T-helper 9 cell (primary cell): Measurements from ENCODE around the gene TMEM19.
A peak's percentile ranks its signal among the peaks of the same experiment; 100 is the strongest.

Experiments
- DNase-seq: peaks from one replicate; pipeline ENCODE4 v3.0.0-alpha.2; 2020

Gene TMEM19

DNA sequence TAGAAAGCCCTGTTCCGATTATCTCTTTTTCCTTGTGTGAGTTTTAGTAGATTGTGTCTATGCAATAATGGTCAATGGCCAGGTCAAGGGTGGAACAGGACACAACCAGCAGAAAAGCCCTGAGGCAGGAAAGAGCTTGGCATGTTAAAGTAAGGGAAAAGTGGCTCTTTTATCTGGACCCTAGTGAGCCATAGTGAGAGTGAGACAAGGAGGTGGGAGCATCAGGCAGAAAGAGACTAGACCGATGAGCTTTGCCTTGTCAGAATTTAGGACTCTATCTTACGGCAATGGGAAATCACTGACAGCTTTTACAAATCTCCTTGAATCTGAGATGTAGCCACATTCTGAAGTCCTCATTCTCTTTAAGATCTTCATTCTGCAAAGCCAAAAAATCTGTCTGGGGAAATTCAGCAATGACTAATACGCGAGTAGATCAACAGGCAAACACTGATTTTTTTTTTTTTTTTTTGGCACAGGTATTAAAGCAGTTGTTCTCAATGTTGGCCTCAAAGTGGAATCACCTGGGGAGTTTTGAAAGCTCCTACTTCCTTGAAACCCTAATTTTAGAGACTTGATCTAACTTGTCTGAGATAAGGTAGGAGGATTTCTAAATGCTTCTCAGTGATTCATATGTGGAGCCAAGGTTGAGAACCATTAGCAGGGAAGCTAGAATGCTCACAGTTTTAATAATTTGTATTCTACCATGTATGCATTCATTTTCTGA, 33.9 kb downstream of the TMEM19 start:
- no peak for DNase-seq

DNA sequence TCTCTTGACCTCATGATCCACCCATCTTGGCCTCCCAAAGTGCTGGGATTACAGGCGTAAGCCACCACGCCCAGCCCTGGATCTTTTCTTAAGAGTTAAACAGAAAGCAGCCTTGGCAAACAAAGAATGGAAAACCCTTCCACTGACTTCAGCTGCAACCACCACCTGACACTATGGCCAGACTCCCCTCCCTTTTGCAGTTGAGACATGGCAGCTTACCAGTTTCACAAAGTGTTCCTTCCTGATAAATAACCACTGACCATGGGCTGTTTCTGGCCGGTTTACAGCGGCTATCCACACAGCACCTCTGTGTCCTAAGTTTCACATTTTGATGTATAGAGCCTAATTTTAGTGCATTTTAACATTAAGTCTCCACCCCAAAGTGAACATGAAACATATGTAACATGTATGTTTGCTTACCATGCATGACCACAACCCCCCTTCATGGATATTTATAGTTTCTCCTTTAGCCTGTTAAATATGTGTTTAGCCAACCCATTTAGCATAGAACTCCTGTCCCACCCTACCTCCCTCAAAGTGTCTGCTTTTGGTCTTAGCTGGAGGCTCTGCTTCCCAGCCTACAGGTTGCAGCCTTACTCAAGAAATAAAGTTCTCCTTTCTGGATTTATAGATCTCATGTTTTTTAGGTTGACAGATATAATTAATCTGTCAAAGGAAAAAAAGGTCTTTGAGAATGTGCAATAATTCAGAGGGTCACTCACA, 36.1 kb downstream of the TMEM19 start:
- DNase-seq, result no peak

DNA sequence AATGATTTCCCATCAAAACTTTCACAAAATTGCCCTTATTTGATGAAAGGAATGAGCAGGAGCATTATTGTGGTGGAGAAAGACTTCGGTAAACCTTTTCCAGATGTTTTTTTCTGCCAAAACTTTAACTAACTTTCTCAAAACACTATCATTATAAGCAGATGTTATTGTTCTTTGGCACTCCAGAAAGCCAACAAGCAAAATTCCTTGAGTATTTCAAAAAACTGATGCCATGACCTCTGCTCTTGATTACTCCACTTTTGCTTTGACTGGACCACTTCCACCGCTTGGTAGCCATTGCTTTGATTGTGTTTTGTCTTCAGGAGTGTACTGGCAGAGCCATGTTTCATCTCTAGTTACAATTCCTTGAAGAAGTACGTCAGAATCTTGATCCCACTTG, 39.1 kb downstream of the TMEM19 start:
- DNase-seq, result no peak

DNA sequence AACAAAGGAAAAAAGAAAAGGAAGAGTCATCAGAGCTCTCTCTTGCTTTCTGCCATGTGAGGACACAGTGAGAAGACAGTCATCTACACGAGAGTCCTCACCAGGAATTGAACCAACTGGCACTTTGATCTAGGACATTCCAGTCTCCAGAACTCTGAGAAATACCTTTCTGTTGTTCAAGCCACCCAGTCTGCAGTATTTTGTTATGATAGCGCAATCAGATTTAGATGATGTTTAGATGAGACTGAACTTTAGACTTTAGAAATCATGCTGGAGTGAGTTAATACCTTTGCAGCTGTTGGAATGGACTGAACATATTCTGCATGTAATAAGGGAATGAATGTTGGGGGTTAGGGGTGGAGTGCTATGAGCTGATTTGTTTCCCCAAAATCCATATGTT, 40.7 kb downstream of the TMEM19 start:
- DNase-seq, result no peak

DNA sequence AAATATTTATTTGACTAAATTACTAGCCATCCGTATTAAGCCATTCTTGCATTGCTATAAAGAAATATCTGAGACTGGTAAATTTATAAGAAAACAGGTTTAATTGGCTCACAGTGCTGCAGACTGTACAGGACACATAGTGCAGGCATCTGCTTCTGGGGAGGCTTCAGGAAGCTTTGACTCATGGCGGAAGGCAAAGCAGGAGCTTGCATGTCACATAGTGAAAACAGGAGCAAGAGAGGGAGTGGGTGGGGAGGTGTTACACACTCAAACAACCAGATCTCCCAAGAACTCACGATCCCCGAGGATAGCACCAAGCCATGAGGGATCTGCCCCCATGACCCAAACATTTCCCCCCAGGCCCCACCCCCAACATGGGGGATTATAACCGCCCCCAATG, 42.1 kb downstream of the TMEM19 start:
- DNase-seq, result no peak

DNA sequence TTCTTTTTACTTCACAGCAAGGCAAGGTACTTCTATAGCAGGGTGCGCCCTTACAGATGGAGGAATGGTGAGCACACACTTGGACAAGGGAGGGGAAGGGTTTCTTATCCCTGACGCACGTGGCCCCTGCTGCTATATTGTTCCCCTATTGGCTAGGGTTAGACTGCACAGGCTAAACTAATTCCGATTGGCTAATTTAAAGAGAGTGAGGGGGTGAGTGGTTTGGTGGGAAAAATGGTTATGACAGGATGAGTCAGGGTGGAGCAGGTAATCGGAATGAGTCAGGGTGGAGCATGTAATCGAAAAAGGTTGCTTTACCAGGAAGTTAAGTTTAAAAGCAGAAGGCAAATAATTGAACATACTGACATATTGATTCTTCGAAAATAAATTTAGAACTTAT, 45.1 kb downstream of the TMEM19 start:
- DNase-seq, result no peak

DNA sequence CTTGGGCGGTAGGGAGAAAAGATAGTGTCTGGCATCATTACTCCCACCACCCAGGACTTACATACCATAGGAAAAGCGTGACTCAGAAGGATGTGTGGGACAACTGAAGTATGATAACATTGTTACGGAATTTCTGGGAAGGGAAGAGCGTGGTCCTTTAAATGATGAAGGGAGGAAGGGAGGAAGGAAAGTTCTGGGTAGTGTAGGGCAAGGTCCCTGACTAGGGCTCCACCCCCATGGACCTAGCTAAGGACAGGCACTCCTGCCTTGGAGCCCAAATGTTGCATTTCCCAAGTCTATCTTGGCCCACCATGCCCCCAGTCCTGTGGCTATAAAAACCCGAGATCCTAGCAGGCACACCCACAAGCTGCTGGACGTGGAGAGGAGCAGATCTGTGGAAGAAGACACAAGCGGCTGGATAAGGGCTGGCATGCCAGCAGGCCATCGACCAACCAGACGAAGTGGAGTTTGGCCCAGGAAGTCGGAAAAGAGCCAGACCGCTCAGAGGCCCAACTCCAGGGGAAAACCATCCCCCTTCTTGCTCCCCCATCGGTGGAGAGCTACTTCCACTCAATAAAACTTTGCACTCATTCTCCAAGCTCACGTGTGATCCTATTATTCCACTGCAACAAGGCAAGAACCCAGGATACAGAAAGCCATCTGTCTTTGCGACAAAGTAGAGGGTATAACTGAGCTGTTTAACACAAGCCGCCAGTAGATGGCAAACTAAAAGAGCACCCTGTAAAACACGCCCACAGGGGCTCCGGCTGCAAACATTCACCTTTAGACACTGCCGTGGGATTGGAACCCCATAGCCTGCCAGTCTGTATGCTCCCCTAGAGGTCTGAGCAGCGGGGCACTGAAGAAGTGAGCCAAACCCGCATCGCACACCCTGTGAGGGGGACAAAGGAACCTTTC, 45.8 kb downstream of the TMEM19 start:
- DNase-seq, result no peak

DNA sequence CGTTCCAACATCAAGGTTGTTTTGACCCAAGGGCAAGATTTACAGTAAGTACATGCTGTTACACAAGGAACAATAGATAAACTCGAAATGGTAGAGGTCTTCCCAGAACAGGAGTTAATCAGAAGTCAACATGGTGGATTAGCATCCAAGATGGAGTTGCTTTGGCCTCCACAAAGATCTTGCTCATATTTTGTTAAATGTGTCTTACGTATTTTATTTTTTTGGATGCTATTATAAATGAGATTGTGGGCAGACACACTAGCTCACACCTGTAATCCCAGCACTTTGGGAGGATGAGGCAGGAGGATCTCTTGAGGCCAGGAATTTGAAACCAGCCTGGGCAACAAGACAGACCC, 46.5 kb downstream of the TMEM19 start:
- DNase-seq, result no peak

DNA sequence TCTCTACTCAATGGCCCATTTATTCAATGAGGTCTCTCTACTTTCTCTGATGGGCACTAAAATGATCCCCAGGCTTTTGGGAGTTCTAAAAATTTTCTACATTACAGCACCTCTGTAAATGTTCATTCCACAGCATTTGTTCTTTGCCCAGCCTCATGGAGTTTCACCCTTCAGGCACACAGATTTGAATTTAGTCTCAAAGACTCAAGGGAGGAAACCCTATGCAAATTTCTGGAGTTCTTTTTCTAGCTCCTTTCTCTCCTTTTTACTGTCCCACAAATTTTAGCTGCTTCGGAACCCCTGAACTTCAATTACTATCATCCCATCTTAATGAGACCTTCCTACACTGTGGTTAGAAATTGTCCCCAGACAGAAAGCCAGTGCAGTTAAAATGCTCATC, 51.3 kb downstream of the TMEM19 start:
- DNase-seq, result no peak

DNA sequence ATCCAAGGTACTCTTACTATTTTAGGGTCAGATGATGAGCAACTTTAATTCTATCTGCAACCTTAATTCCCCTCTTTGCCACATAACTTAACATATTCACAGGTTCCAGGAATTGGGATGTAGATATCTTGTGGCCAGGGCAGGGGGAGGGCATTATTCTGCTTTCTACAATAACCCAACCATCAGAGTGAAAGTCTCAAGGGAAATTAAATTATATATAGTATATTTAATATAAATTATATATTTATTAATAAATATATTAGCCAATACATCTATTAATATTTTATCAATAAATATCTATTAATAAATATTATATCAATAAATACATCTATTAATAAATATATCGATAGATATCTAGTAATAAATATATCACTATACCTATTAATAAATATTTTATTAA, 57.1 kb downstream of the TMEM19 start:
- no peak for DNase-seq

DNA sequence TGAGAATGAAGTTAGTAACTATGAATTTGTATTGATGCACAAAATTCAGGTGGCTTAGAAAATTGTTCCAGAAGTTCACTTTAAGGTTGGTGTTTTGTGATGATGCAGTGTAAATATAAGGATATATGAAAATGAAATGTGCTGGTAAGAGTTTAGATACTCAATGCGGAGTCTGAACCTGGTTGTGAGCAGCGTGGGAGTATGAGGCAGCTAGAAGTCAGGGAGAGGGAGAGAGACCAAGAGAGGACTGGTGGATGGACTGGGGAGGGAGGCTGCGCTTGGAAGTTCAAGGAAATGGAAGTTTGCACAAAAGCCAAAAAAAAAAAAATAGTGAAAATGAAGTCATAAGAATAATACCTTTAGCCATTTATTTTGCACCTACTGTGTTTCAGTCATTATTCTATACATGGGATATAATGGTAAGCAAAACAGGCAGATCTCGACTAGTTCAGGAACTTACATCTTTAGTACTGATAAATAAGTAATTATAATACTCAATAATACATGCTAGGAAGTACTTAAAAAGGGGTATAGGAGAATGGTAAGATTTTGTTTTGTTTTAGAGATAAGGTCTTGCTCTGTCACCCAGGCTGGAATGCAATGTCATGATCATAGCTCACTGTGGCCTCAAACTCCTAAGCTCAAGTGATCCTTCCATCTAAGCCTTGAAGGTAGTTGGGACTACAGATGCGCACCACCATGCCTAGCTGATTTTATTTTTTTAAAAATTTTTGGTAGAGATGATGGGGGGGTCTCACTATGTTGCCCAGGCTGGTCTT, 58.8 kb downstream of the TMEM19 start:
- no peak for DNase-seq

DNA sequence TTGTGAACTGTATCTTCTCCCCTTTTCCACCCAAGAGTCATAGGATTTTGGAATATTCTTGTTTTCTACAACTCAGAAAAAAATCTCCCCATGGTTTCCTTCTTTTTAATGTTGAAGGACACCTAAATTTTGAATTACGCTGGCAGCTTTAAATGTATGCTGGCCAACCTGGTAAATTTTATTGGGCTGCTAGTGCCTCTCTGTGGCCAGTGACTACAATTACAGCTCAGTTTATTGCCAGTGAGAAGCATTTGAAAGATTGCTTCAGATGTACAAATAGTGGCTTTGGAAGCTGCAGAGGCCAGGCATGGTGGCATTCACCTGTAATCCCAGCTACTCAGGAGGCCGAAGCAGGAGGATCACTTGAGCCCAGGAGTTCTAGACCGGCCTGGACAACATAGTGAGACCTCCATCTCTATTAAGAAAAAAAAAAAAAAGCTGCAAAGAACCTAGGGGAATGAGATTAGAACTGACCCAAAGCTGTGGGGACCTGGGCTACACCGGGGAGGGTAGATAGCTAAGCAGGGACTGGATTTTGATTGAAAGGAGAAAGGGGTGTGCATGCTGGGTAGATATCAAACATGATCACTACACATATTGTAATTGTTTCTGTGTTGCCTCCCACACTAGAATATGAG, 61.2 kb downstream of the TMEM19 start:
- peak; percentile 21 for DNase-seq

DNA sequence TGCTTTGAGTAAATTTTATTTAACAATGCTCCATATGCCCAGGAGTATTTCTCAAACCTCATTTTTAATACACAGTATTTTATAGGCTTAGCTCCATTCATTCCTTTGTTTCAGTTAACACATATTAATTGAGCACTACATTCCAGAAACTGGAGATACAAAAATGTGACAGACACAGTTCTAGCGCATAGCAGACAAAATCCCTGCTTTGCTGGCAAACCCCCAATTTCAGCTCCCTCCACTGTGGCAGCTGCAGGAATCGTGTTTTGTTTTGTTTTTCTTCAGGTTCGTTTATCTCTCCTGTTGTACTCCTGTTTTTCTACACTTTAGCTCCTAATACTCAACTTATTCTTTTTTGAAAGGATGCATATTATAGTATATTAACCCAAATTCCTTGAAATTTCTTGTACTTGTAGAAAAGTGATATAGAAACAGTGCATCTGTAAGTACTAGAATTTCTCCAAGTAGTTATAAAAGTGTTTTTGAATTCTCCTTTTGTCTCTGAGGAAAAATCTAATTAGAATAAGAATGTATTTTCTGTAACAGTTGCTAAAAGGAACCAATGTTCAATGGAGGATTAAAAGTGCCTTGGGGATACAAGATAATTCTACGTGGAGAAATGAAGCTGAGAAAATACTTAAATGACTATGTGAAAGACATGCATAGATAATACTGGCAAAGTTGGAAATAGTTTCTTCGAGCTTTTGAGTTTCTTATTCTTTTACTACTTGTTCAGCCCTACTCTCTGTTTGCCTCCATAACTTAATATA, 62.4 kb downstream of the TMEM19 start:
- DNase-seq, result no peak

DNA sequence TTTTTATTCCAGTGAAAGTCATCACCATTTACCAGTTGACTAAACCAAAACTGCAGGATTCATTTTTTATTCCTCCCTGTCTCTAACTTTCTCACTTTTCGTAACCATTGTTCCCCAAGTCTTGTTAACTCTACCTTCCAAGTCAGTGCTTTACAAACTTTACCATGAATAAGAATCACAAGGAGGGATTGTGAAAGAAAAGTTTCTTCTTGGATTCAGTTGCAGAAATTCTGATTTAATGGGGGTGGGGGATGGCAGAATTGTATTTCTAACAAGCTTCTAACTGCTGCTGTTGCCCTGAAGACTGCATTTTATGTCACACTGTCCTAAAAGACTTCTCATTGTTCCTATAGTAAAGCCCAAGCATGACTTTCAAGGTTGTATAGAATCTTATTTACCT, 63.8 kb downstream of the TMEM19 start:
- DNase-seq, result no peak

DNA sequence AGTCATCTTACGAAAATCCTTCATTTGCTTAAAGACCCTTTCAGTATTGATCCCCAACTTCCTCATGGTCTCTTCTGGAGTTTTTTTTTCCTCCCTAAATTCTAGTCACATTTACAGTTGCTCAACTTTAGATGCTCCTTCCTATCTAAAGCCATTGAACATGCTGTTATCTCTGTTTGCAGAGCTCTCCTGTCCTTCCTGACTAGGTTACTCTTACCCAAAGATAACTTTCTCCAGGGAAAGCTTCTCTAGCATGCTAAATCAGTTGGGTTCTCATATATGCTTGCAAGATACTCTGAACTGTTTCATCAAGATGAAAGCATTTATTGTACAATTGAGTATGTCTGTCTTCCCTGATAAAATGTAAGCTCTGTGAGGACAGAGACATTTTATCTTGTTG, 67.0 kb downstream of the TMEM19 start:
- DNase-seq, result no peak
